Neural crest cell (in vitro differentiated cells): ENCODE data around the gene MYL3. TPM values are rescaled to one million over a fixed set of nuclear protein-coding genes. Genes with fewer than 3 reads are reported as not detected.

Experiments used
- DNase-seq: peaks from one replicate; pipeline ENCODE4 v3.0.0; 2021; ENCODE audit warnings: low read depth, mixed read lengths, low spot score
- H3K27ac Mint-ChIP-seq: one replicate; pipeline ENCODE4 v1.8.0; 2021; ENCODE audit warnings: mild to moderate bottlenecking, mixed read lengths; ENCODE audit not compliant: unreplicated experiment
- H3K27me3 Mint-ChIP-seq: 2 replicates; pipeline ENCODE4 v1.8.0; 2021; ENCODE audit warnings: low read depth, mild to moderate bottlenecking, mixed read lengths
- H3K36me3 Mint-ChIP-seq: 2 replicates; pipeline ENCODE4 v1.8.0; 2021; ENCODE audit warnings: low read depth, mild to moderate bottlenecking, mixed read lengths
- H3K4me1 Mint-ChIP-seq: 2 replicates; pipeline ENCODE4 v1.8.0; 2021; ENCODE audit warnings: mixed read lengths
- H3K4me3 Mint-ChIP-seq: one replicate; pipeline ENCODE4 v1.8.0; 2021; ENCODE audit warnings: mild to moderate bottlenecking, mixed read lengths
- H3K9me3 Mint-ChIP-seq: 2 replicates; pipeline ENCODE4 v1.8.0; 2021; ENCODE audit warnings: mixed read lengths
- total RNA-seq: library from RNA; stranded (reverse); gene quantifications from 2 replicates; pipeline ENCODE4 v1.2.1, GENCODE V29; 2021
- TF ChIP-seq, protein P1 (sequence below): fragments of 200-600 bp; sonication (generic); conservative IDR thresholded peaks from 2 replicates; pipeline ENCODE4 v1.5.0; 2021; ENCODE audit warnings: antibody characterized with exemption, mild to moderate bottlenecking

Gene MYL3
- total RNA-seq, 1 donor from 2014 or later: not detected

DNA sequence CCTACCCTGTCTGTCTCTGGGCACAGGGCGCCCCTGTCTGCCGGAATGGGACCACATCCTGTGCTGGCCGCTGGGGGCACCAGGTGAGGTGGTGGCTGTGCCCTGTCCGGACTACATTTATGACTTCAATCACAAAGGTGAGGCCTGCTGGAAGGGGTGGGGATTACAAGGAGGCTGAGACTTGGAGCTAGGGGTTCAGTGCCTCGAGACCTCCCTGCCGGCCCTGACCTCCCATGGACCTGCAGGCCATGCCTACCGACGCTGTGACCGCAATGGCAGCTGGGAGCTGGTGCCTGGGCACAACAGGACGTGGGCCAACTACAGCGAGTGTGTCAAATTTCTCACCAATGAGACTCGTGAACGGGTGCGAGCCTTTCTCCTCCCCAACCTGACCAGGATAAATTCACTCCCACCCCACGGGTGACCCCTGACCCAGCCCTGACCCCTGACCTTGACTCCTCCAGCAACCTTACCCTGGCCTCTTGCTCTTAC, 34.6 kb upstream of the MYL3 start:
- Mint-ChIP-seq H3K27ac (no peak overlapping the region), H3K4me1 (peaks cover under 1% of the 10 kb centered on the region), H3K36me3 (no peaks in the 10 kb centered on the region), H3K9me3 (no peaks in the 10 kb centered on the region), H3K27me3 (peaks cover 7% of the 10 kb centered on the region), H3K4me3 (no peak overlapping the region)
- DNase-seq: no peak
- TF ChIP-seq, protein P1, sequence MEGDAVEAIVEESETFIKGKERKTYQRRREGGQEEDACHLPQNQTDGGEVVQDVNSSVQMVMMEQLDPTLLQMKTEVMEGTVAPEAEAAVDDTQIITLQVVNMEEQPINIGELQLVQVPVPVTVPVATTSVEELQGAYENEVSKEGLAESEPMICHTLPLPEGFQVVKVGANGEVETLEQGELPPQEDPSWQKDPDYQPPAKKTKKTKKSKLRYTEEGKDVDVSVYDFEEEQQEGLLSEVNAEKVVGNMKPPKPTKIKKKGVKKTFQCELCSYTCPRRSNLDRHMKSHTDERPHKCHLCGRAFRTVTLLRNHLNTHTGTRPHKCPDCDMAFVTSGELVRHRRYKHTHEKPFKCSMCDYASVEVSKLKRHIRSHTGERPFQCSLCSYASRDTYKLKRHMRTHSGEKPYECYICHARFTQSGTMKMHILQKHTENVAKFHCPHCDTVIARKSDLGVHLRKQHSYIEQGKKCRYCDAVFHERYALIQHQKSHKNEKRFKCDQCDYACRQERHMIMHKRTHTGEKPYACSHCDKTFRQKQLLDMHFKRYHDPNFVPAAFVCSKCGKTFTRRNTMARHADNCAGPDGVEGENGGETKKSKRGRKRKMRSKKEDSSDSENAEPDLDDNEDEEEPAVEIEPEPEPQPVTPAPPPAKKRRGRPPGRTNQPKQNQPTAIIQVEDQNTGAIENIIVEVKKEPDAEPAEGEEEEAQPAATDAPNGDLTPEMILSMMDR: no peak

DNA sequence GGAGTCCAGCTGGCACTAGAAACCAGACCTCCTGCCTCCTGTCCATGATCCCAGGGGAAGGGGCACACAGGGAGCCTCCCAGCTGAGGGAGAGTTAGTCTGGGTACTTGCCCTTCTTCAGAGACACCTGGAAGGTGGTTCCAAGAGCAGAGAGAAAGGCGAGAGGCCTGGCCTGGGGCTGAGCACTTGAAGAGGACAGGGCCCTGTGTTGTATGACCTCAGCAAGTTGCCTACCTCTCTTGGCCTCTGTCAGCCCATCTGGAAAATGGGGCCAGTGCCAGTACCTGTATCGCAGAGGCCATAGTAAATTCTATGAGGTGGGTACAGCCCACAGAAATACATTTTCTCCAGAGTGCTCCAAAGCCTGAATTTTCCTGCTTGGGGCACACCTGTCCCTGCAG, 33.8 kb upstream of the MYL3 start:
- DNase-seq: no peak
- Mint-ChIP-seq H3K9me3 (no peaks in the 10 kb centered on the region), H3K36me3 (no peaks in the 10 kb centered on the region), H3K4me3 (no peak overlapping the region), H3K27me3 (peaks cover 11% of the 10 kb centered on the region), H3K4me1 (peaks cover 8% of the 10 kb centered on the region), H3K27ac (no peak overlapping the region)
- TF ChIP-seq, protein P1: no peak

DNA sequence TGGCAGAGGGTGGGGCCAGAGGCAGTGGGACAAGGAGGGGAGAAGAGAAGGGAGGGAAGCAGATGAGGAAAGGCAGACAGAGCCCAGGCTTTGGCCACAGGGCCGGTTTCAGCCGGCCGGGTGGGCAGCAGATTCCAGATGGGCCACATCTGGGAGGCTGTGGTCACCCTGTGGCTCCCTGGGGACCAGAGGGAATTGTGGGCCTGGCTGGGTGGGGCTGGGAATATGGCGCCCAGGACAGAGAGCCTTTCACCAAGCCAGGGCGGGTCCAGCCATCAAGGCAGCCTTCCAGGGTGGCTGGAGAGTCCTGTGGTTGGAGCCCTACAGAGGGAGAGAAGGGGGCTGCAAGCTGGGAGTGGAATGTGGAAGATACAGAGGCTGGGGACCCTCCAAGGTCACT, 33.1 kb upstream of the MYL3 start:
- Mint-ChIP-seq H3K9me3 (no peaks in the 10 kb centered on the region), H3K4me3 (no peak overlapping the region), H3K36me3 (no peaks in the 10 kb centered on the region), H3K4me1 (peaks cover 14% of the 10 kb centered on the region), H3K27ac (no peak overlapping the region), H3K27me3 (peaks cover 17% of the 10 kb centered on the region)
- DNase-seq: no peak
- TF ChIP-seq, protein P1: no peak

DNA sequence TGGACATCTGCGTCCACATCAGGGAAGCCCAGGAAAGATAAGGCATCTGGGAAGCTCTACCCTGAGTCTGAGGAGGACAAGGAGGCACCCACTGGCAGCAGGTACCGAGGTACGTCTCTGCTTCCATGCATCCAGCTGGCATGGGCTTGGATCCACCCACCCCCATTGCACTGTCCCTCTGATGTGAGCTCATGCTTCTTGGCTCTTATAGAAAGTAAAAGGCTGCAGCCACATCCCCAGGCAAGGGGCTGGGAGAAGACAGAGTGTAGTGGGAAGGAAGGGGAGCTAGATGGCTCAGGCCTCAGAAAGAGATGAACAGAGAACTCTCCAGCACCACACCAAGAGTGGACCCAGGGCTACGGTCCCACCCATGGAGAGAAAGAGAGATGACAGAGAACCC, 32.5 kb upstream of the MYL3 start:
- Mint-ChIP-seq H3K4me3 (no peak overlapping the region), H3K27ac (no peak overlapping the region), H3K27me3 (peaks cover 22% of the 10 kb centered on the region), H3K9me3 (no peaks in the 10 kb centered on the region), H3K36me3 (no peaks in the 10 kb centered on the region), H3K4me1 (peaks cover 15% of the 10 kb centered on the region)
- no peak for DNase-seq
- TF ChIP-seq, protein P1: no peak

DNA sequence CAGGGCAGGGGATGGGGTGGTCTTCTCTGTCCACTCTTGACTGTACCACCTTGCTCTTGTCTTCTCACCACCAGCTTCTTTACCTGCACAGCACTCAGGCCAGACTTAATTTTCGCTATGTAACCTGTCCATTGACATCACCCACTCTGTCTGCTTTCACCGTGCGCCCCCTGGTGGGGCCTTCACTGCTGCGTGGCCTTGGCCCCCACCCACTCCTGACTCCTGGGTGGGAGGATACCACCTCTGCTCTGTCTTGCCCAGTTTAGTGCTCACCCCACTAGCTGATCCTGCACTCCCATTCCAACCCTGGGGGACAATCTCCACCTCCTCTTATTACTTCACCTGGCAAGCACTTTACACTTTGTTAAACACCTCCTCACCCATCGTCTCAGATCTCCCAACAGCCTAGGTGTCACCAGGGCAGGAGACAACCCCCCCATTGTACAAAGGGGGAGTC, 32.0 kb upstream of the MYL3 start:
- DNase-seq: peak; percentile 66
- TF ChIP-seq, protein P1: peak; percentile 86
- Mint-ChIP-seq H3K27me3 (peaks cover 23% of the 10 kb centered on the region), H3K9me3 (no peaks in the 10 kb centered on the region), H3K4me1 (peaks cover 15% of the 10 kb centered on the region), H3K27ac (no peak overlapping the region), H3K36me3 (no peaks in the 10 kb centered on the region), H3K4me3 (no peak overlapping the region)
